ENCODE data around the gene MSMP. TPM values are rescaled to one million over a fixed set of nuclear protein-coding genes. Genes with fewer than 3 reads are reported as not detected.

MSMP gene
- total RNA-seq, 2 donors from 2014 or later, result 2.1 TPM; not detected in 1

- DNase-seq, result peak; percentile 80
- H3K4me3 ChIP-seq, result peak overlapping the region; percentile 67
- no peaks in the 10 kb centered on the region for H3K27me3 ChIP-seq
- peaks cover 12% of the 10 kb centered on the region for H3K4me1 ChIP-seq
- peak overlapping the region; percentile 90 for H3K27ac ChIP-seq
- no peak for TF ChIP-seq CTCF (IDR thresholded peaks at IDR 0.05)
- H3K9ac ChIP-seq (ENCODE audit: low read depth in 2 of 2, low read length in 2 of 2), result peak overlapping the region; percentile 96 to 97
- intact Hi-C loops (cut with DNase I), result no loop called here
- H3K36me3 ChIP-seq, result no peaks in the 10 kb centered on the region
- H3K9me3 ChIP-seq, result no peaks in the 10 kb centered on the region
Measured at GRCh38 chr9:35749515-35750255, 4.4 kb downstream of the MSMP start.

- Histone ChIP-seq H3K27me3 (no peaks in the 10 kb centered on the region), H3K9ac (ENCODE audit: low read depth in 2 of 2, low read length in 2 of 2) (peak within 1 kb of the TSS; percentile 97 to 99), H3K4me1 (peaks cover 12% of the 10 kb centered on the region), H3K27ac (peak within 1 kb of the TSS; percentile 90), H3K9me3 (no peaks in the 10 kb centered on the region), H3K4me3 (peak within 1 kb of the TSS; percentile 67), H3K36me3 (no peaks in the 10 kb centered on the region)
- TF ChIP-seq CTCF (IDR thresholded peaks at IDR 0.05), result no peak
- intact Hi-C loops (cut with DNase I), result no loop called here
- DNase-seq, result peak; percentile 90
Measured at GRCh38 chr9:35748858-35749514, 5.1 kb downstream of the MSMP start, which contains the start of the genes GBA2 and RGP1. Gene GBA2 (minus strand): TSS chr9:35749228. CDS start chr9:35748704, 524 bp downstream. Gene RGP1 (plus strand): TSS chr9:35749287. CDS start chr9:35749756, 469 bp downstream.

GRCh38 chr9:35748242-35748857, 5.7 kb downstream of the MSMP start:
- no peak for TF ChIP-seq CTCF (IDR thresholded peaks at IDR 0.05)
- Histone ChIP-seq H3K4me3 (peak overlapping the region; percentile 67), H3K36me3 (no peaks in the 10 kb centered on the region), H3K9me3 (no peaks in the 10 kb centered on the region), H3K27me3 (no peaks in the 10 kb centered on the region), H3K4me1 (peaks cover 12% of the 10 kb centered on the region), H3K9ac (ENCODE audit: low read depth in 2 of 2, low read length in 2 of 2) (peak overlapping the region; percentile 97 to 99), H3K27ac (peak overlapping the region; percentile 90)
- intact Hi-C loops (cut with DNase I), result no loop called here
- DNase-seq, result no peak

- Histone ChIP-seq H3K9me3 (no peaks in the 10 kb centered on the region), H3K4me3 (peak overlapping the region; percentile 67), H3K9ac (ENCODE audit: low read depth in 2 of 2, low read length in 2 of 2) (peak overlapping the region; percentile 52 to 99), H3K27ac (peak overlapping the region; percentile 90), H3K4me1 (peaks cover 12% of the 10 kb centered on the region), H3K27me3 (no peaks in the 10 kb centered on the region), H3K36me3 (no peaks in the 10 kb centered on the region)
- no peak for TF ChIP-seq CTCF (IDR thresholded peaks at IDR 0.05)
- peak; percentile 81 for DNase-seq
- intact Hi-C loops (cut with DNase I), result no loop called here
Measured at GRCh38 chr9:35746583-35746982, 7.5 kb downstream of the MSMP start.

- H3K4me3 ChIP-seq, result peak overlapping the region; percentile 67
- no peaks in the 10 kb centered on the region for H3K9me3 ChIP-seq
- DNase-seq, result no peak
- TF ChIP-seq CTCF (IDR thresholded peaks at IDR 0.05), result no peak
- H3K36me3 ChIP-seq, result no peaks in the 10 kb centered on the region
- H3K9ac ChIP-seq (ENCODE audit: low read depth in 2 of 2, low read length in 2 of 2), result peak overlapping the region in 1 of 2 donors; percentile 62
- no peaks in the 10 kb centered on the region for H3K27me3 ChIP-seq
- peaks cover 12% of the 10 kb centered on the region for H3K4me1 ChIP-seq
- no peak overlapping the region for H3K27ac ChIP-seq
- intact Hi-C loops (cut with DNase I), result no loop called here
Measured at GRCh38 chr9:35745569-35745968, 8.5 kb downstream of the MSMP start.
